NCI-H146 treated with DMSO at 0.1 percent for 48 hours (cell line): ENCODE measurements around the gene TSPAN32.
"Not testable (repeated sequence)": the region's sequence is repeated elsewhere in the genome, so short reads cannot be mapped to it uniquely, and the experiment has no call there.

Experiments used
- DNase-seq: peaks from one replicate; lab custom pipeline; 2025; ENCODE audit not compliant: unreplicated experiment; lab: John Stamatoyannopoulos, UW

Gene TSPAN32

GRCh38 chr11:2363130-2363529 lies 61.3 kb downstream of the TSPAN32 start:
- no peak for DNase-seq

- no peak for DNase-seq
Measured at GRCh38 chr11:2363577-2364370, 62.0 kb downstream of the TSPAN32 start.

- DNase-seq: not testable (repeated sequence)
Measured at GRCh38 chr11:2364386-2364785, 62.6 kb downstream of the TSPAN32 start.

- DNase-seq: no peak
Measured at GRCh38 chr11:2365571-2366210, 63.9 kb downstream of the TSPAN32 start.

- DNase-seq: no peak
Measured at GRCh38 chr11:2366276-2366675, 64.5 kb downstream of the TSPAN32 start.

- no peak for DNase-seq
Measured at GRCh38 chr11:2366733-2367132, 64.9 kb downstream of the TSPAN32 start.

- no peak for DNase-seq
Measured at GRCh38 chr11:2367266-2368160, 65.7 kb downstream of the TSPAN32 start.
